ENCODE measurements around the gene MIER3.

MIER3 gene

DNA sequence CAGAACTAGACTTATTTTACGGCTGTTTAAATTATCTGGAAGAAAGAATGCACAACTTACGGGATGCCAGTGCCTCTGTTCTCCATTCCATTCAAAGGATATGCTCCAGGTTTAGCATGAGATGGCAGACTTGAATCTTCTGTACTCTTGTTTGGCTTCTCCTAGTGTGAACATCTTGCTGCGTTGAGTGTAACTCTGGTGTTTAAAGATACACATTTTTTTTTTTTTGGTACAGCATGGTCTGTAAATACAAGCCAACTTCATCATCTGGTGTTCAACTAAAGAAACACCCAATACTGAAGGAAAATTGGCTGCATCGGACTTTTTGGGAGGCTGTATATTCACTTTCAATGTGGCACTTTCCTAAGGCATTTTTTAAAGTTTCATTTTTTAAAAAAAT is 7.4 kb upstream of the MIER3 start:
- no peak for DNase-seq

GRCh38 chr5:56958595-56958994 is 6.7 kb upstream of the MIER3 start:
- no peak for DNase-seq

DNA sequence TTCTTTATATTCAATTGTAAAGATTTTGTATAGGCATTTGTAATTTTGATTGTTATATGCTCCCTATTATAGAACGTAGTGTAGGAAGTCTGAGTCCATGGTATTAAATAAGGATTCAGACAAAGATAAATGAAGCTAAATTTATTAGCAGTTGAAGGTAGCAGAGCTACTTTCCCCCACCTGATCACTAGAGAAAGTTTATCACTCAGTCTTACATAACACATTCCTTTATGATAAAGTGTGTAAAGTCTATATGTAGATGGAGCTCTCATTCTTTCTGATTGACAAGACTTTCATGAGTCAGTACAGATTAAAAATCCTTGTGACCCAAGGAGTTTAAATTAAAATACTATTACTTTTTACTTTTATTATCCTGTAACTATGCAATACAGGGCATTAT is 2.3 kb upstream of the MIER3 start:
- no peak for DNase-seq

DNA sequence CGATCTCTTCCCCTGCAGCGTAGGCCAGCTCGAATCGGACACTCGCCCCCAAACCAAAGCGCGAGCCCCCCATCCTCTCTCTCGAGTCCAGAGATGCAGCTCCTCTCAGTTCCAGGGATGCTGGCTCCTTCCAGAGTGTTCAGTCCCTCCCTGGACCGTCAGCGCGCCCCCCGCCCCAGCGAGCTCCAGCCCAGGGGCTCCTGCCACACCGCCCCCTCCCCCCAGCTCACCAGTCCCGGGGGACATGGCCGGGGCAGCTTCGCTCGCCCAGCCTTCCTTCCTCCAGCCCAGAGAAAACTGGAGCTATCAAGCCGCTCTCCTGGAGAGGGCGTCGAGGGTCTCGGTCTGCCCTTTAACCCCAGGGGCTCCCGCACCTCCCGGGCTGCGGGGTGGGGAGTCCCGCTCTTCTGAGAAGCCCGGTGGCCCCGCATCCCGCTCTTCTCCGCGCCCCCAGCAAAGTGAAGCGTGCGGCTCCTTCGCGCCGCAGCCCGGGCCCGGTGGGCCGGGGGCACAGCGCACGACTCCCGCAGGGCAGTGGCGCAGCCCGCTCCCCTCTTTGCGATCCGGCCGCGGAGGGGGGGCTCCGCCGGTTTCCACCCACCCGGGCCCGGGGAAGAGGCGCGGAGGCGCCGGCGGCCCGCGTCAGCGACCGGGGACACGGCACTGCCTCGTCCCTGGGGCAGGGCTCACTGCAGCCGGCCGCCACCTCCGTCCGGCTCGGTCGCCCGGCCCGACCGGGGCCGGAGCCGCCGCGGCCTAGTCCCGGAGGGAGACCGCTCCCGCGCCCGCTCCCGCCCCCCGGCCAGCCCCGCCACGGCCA is 587 bp downstream of the MIER3 start:
- no peak for DNase-seq

DNA sequence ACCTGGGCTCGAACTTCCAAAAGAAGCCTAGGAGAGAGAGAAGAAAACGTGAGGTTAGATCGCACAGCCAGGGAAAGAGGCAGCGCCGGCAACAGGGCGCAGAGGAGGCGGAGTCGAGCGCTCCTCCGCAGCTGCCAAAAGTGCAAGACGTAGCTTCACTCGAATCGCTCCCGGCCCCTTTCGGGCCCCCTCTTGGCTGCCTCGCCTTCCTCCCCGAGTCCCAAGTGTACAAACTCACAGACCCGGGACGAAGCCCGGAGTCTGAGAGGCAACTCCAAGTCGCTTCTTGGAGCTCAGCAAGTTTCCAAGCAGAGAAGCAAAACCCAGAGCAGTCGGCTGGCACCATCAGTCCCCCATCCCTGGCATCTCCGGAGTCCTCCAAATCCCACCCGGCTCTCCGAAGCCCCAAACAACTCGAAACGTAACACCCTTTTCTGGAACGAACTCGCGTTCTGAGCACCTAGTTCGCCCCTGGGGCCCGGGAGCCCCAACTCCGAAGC is 1.2 kb downstream of the MIER3 start:
- peak; percentile 19 for DNase-seq

DNA sequence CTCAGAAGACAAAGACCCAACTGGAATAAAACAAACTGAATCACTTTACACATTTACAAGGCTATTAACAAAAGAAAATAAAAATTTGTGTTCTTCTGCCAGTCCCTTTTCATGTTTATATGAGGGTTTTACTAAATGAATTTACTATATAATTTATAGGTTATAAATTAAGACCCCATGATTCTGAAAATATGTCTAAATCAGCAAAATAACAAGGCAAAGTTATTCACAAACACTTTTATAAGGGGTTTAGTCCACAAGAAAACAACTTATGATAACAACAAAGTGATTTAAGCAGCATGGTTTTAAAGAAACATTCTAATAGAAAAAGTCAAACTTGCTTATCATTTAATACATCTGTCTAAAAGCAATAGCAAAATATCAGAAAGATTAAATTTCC is 4.9 kb downstream of the MIER3 start:
- no peak for DNase-seq

- DNase-seq = no peak
Observed at GRCh38 chr5:56941981-56942380, 9.9 kb downstream of the MIER3 start.

DNA sequence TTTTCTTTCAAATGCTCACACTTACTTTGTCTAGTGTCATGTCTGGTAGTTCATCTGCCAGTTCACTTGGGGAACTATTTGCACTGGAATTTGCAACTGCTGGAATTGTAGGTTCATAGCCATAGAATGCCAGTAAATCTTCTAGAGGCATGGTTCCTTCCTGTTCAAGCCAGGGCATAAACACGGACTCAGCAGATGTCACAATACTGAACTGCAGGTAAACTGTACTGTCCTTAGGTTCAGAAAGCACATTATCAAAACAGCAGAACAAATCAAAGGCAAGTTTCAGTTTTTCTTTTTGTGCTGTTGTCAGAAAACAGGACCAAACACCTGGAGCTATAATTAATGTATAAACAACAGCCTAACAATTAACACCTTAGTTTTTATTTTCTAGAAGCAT is 13.1 kb downstream of the MIER3 start:
- no peak for DNase-seq

DNA sequence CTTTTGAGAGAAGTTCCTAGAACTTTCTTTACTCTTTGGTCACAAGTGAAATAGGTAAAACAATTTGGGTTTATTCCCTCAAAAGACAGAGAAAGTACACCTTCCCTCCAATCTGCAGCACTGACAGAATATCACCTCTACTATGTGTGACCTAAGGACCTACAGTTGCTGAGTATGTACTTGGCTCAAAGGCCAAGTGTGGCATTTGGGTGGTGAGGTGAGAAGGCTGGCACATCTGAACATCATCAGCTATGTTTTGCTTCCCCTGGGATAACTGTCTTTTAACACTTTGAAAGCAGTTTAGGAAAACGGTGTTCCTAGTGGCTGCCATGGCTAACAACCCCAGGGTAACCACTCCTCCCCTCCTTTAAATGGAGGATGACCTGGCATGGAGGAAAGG is 17.6 kb downstream of the MIER3 start:
- DNase-seq = no peak

- no peak for DNase-seq
Observed at GRCh38 chr5:56922922-56923321, 29.0 kb downstream of the MIER3 start.

DNA sequence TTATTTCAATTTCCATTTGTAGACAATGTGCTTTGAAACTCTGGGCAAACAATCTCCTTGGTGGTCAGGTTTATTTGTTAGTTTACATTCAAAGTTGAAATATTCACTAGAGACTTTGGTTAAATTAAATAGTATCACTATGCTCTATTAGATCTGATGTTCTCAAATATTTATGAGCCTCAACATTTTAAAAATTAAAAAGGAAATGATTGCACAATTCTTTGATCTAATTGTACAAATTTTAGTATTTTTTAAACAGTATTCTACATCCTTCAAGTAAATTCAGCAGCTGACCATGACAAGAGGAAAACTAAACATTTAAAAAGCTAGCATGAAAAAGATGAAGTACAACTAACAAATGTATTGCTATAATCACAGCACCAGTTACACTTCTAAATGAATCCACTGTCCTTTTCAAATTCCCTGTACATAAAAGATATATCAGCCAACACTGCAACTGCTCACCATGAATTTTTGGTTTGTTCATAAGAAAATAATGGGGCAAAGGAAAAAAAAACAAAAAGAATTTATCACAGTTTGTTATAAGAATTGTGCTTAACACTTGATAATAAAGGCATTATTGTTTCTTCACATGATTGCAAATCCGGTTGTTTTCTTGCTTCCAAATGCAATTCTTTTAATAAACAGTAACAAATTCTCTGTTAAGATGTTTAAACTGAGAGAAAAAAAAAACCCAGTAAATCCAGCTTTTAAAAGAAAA is 31.8 kb downstream of the MIER3 start:
- DNase-seq = no peak

- DNase-seq = no peak
Observed at GRCh38 chr5:56918054-56918453, 33.9 kb downstream of the MIER3 start.

GRCh38 chr5:56917534-56917933 is 34.4 kb downstream of the MIER3 start:
- no peak for DNase-seq

DNA sequence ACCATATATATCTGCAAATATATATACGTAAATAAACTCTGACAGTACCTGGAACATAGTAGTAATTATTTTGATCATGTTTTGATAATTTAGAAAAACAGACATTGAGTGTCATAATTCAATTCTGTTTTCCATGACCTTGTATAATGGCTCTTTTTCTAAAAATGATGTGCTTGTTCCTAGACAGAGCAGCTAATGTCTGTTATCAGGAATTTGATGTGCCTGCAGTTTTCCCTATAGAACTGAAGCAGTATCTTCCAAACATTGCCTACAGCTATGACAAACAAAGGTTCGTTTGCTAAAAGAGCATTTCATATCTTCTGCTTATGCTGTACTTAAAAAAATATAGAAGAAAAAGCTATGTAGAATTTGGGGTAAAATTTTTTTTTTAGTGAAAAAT is 37.2 kb downstream of the MIER3 start:
- DNase-seq = no peak

DNA sequence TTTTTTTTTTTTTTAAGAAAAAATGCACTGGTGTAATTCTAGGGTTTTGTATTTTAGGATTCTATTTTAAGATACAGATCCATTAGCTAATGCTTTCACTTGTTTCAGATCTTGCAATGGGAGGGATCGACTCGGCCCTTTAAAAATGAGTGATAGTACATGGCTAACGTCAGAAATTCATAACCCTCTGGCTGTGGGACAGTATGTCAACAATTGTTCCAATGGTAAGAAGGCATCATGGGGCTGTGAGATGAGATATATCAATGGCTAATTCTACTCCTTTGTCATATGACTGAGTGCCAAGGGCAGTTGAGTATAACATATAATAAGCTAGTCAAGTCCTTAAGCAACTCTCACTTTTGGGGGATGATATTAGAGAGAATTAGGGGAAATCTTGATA is 38.2 kb downstream of the MIER3 start:
- DNase-seq = no peak

DNA sequence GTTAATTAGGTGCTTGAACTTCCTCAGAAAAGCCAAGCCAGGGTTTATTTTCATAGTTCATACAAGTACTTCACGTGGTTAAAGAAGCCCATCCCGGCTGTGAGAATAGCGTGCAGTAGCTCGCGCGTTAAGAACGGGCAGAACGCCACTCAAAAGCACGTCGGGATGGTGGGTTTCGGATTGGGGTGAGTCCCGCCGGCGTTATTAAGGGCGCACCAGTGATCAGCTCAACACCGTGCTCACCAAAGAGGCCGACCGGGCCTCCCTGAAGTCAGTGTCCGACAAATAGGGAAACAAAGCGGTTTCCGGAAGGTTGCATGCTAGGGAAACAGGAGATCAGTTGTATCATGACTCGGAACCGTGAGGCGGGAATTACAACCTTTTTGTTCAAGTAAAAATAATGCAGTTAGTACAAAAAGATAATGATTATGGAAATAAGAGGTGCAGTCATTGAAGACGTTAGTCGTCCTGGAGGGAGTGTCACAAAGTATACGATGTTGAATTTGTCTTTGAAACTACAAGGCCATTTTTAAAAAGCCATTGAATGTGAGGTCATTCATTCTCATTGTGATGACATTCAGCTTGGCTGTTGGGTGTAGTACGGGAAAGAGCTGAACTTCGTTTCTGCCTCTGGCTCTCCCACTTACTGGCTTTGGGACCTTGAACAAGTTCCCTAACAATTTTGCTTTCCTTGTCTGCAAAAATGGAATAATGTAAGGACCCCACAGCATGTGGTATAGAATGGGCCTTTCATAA is 41.5 kb downstream of the MIER3 start:
- DNase-seq = peak; percentile 34

- peak; percentile 90 for DNase-seq
Observed at GRCh38 chr5:56909294-56910209, 42.4 kb downstream of the MIER3 start, which contains the start of gene SETD9. Gene SETD9 (plus strand): TSS chr5:56909596. CDS start chr5:56909646, 50 bp downstream.

DNA sequence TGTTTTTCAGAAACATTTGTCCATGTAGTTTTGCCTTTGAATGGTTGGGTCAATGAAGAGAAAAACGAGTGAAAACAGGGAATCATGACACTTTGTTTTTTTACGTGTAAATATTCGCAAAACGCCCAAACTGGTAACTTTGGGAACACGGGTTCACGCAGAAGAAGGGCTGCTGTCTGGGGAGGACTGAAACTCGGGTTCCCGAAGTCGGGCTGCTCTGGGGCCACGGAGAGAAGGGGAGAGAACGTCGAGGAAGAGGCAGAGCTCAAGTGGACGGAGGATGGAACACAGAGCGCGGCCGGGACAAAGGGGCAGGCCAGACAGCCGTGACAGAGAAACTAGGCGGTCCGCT is 43.0 kb downstream of the MIER3 start:
- no peak for DNase-seq

- DNase-seq = no peak
Observed at GRCh38 chr5:56900858-56901578, 50.9 kb downstream of the MIER3 start.

DNA sequence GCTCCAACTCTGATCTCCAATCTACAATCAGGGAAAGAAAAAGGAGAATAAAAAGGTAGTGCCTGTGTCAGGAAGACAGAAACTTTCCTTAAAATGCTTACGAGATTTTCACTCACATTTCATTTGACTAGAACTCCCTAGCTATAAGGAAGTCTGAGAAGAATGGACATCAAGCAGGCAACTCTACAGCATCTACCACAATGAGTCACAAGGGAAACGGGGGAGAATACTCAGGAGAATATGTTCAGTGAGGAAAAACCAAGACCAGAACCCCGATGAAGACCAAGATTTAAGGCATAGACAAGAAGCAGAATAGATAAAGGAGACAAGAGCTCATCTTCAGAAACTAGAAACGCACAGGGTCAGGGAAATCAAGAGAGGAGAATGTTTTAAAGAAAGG is 51.5 kb downstream of the MIER3 start:
- DNase-seq = no peak

DNA sequence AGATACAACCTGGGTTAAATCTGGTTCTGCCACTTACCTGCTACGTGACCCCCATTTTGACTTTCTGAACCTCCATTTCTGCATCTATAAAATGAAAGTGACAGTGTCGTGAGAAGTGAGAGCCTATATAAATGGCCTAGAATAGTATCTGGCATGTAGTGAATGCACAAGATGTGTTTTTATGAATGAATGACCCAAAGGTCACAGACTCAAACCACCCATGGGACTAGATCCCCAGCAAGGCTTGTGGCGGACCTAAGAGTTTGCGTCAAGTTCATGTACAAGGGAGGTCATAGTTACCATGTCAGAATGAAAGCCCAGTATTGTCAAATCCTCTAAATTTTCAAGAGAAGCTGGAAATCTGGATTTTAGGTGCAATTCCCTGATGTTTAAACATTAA is 53.7 kb downstream of the MIER3 start:
- no peak for DNase-seq

DNA sequence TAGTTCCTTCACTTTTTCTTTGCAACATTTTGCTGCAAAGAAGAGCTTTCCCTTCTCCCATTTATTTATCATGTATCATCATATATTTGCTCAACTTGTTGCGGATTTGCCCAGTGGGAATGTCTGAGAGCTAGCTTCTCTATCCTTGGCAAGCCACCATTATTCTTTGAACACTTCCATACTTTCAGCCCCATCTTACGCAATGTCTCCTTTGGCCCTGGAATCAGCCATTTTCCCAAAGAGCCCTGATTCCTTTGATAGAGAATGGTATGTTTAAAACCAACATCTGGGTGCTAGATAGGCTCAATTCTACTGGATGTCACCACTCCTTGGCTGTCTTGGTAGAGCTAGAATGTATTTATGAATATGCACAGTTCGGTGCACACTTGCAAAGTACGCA is 55.2 kb downstream of the MIER3 start:
- no peak for DNase-seq
